NCI-H2196 treated with DMSO at 0.1 percent for 48 hours (cell line): Measurements from ENCODE around the gene CEP83.

Experiments used
- DNase-seq: peaks from one replicate; lab custom pipeline; 2025; ENCODE audit not compliant: unreplicated experiment; lab: John Stamatoyannopoulos, UW

Gene CEP83

DNA sequence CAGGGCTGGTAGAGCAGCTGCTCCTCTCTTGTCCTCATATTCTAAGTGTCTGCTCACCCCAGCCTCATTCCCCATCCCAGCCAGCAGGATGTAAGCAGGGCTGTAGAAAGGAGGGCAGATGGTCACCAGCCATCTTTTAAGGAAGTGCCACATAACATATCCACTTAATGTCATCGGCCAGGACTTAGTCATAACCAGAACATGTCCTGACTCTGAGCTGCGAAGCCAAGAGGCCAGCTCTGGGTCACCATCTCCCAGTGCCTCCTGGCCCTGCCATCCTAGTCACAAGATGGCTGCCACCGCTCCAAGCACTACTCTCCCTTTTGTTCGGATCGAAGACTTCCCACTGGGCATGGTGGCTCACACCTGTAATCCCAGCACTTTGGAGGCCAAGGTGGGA lies 187.4 kb downstream of the CEP83 start:
- DNase-seq, result no peak

DNA sequence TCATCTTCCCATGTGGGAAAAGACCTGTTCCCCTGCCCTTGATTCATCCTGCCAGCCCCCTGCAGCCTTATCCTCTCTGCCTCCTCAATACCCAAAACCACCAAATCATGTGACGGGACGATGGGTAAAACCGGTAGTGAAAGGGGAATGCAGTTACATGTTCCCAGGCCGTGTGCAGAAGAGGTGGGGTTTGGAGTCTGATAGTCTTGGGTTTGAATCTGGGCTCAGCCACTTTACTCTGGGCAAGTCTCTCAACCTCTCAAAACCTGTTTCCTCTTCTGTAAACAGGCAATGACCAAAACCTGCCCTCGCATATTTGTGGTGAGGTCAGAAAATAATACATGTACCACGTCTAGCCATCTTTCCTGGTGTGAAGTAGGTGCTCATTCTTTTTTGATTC lies 188.3 kb downstream of the CEP83 start:
- no peak for DNase-seq

DNA sequence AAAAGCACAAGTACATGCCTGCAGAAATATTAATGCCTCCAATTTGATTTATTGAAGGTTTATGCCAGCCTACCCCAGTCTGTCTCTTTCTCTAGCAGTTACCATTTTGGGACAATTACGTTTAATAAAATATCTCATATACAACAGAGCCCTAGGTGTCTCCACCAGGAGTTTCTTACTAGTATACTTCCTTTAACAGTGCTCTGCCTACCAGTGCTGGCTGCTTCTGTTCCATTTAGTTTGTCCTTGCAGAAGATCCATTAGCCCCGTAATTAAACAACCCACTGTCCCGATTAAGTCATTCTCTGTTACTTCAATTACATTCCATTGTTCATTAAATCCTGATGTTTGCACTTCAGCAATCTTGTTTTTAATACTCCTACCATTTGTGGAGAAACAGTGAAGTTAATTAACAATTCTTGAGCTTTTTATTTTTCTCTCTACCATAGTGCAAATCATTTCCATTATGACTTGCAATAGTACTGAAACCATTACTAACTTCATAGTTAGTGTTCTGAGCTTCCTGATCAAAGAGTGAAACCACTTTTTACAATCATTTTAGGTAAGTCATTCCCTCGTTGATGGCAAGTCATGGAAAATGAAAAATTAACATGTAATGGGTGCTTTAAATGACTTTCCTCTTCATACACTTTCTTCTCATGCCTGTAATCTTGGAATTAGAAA lies 190.2 kb downstream of the CEP83 start:
- no peak for DNase-seq

DNA sequence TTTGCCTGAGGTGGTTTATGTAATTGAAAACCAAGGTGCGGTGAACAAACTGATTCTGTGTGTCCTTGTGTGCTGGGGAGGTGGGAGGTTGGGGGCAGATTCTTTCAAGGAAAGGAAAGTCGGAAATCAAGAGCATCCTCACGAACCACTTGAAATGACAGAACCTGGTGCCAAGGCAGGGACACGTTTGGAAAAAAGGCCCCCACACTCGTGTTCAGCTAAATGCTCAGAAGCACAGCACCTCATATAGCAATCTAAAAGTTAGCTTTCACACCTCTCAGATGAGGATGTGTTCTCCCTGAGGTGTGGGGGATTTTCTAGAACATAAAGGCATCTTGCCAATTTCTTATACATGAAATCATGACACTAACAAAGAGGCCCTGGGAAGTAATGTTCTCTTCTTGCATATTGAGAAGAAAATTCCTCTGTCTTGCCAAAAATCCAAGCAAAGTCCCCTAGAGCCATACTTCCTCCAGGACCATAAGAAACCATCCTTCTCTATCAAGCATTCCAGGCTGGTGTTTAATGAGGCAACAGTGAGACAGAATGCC lies 191.7 kb downstream of the CEP83 start:
- DNase-seq, result no peak

DNA sequence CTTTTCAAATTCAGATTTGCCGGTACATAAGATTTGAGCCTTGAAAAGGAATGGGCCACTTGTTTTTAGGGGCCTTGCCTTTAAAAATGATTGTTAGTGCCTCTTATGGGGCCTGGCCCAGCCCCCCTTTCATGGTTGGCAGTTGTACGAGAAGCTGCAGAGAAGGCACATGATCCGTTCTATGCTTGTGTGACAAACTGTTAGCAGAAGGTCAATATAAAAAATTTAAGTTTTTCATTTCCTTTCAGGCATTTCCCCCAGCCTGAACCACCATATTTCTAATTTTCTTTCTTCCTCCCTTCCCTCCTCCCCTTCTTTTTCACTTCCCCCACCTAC lies 192.2 kb downstream of the CEP83 start:
- DNase-seq, result no peak

DNA sequence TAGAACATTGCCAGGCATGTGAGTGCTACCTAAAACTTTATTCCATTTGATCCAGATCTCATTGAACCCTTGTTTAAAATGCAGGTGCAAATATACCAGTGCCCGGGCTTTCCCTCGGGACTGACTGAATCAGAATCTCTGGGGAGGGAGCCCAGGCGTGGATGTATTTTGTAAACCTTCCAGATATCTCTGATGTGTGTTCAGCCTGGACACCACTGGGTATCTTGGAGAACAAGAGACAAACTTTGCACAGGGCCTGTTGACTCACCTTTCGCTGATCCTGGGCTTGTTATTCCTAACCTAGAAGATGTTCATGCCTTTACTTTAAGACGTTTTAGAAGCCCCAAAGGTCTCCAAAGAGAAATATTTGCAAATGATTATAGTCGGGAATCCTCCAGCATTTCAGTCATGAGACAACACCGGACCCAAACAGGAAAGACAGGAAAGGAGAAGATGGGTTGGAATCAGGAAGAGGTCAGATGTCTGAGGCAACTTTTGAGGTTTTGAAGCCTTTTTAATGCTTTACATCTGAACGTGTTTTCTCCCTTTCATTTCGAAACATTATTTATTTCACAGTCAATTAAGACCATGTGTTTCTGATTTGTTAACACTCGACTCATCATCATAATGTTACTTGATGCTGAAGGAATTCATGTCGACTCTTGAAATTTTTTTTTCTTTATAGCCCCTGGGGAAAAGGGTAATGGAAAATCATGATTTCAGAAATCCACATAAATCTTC lies 192.7 kb downstream of the CEP83 start:
- DNase-seq, result no peak

DNA sequence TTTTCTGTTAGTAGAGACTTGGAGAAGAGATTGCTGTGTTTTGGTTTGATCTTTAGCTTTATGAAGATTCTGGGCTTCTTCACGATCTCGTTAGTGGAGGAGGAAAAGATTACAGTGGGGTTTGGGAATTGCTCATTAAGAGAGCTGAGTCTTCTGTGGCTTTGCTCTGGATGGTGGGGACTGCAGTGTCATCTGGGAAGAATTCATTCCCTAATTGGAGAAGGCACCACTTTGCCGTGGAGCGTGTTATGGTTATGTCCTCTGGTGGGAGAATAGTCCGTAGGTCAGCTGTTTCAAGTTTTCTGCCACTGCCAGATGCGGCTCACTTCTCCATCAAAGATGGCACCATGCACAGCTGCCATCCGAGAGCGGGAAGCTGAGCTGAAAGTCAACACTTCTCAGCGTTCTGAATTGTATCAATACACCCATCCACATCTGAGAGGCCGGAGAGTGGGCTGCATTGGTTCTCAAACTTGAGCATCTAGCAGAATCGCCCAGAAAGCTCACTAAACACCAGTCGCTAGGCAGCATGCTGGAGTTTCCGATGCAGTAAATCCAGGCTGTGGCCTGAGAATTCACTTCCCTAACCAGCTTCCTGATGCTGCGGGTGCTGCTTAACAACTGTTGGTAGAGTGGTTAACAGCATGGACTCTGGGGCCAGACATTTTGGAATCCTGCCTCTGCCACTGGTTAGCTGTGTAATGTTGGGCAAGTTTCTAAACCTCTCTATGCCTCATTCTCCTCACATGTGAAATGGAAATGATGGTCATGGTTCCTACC lies 193.5 kb downstream of the CEP83 start:
- DNase-seq, result no peak

DNA sequence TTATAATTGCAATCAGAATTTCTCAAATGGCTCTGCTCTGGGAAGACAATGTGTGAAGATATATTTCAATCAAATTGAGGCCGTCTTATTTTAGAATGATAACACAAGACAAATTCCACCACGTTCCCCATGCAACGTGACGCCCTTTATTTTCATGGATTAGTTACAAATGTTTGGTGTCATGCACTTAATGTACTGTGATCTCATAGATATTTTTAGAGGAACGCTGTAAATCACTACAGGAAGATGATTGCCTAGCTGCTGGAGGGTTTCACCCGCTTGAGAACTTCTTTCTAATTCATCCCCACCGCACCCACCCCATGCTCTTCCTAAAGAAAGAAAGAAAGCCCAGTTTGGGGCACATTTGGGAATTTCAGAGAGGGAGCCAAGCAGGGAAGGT lies 194.1 kb downstream of the CEP83 start:
- no peak for DNase-seq

DNA sequence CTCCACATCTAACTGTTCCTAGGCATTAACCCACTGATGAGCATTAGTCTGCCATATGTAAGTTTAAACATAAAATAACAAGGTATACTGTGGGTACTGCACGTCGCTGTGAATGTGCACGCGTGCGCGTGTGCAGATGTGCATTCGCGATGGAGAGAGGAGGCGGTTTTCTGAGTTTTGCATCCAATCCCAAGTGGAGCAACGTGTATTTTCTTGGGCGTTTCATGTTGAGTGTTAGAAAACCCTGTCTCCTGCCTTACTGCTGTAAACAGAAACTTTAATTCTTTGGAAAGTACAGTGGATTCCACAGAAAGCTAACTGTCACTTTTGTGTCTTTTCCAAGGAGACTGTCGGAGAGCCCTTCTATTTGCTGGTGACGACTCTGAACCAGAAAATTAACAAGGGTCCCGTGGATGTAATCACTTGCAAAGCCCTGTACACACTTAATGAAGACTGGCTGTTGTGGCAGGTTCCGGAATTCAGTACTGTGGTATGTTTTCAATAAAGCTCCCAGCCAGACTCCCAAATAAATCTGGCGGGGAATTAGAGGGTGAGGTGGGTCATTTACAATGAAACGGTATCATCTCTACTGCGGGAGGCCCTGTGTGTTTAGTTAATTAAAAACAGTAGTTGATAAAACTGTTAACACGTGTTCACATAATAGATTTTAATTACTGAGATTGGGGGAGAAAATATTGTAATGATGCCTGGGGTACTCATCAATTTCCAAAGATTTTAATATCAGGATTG lies 194.8 kb downstream of the CEP83 start:
- no peak for DNase-seq

DNA sequence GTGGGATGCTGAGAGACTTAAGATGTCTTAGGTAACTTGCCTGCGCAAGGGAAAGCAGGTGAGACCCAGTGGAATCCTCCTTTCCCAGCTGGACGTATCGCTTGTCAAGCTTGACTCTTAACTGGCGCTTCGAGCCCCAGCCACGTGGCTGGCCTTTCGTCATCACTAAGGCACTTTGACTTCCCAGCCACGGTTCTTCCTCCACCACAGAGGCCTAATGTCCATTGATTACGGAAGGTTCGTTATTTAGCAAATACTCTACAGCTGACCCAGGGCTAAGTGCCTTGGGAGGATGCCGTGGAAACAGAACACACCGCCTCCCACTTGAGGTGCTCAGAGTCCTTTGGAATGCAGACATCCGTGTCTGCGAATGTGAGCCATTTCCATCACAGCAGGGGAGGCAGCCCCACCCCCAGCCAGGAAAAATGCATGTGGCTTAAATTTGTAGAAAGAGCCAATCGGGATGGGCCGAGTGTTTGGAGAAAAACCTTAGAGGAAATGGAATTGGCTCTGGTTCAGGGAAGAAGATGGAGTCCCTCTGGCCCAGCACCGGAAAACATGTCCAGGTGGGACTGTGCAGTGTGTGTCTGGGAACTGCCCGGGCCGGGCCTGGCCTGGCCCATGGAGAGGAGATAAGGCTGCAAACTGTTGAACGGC lies 195.6 kb downstream of the CEP83 start:
- DNase-seq, result no peak

DNA sequence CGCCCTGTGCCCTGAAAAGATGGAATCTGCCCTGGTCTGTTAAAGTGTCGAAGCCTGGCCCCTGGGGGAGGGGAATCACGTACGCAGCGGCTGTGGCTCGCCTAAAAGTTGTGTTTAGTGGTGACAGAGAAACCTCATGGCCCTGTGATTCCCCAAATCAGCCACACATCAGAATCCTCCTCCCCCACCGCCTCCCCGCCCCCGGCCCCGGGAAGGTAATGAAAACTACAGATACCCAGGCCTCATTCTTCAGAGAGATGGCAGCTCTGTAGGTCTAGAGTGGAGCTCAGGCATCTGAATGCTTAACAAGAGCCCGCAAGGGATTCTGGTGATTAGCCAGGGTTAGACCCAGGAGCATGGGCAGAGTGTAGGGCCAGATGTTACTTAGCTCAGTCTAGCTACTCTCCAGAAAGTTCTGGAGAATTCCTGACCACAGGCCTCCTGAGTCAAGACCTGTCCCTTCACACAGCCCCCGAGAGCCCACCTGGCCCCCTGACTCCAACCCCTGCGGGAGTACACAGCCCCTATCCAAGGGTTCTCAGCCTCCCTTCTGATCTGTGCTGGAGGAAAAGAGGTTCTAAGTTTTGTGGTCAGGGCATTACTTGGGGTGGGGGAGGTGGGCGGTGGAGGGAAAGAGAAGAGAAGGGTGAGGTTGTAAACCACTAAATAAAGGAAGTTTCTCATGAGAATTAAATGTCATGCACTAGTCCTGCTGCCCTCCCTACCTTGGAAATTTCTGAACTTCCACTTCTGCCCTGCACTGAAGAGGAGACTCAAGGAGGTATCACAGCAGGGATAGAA lies 196.5 kb downstream of the CEP83 start:
- no peak for DNase-seq

DNA sequence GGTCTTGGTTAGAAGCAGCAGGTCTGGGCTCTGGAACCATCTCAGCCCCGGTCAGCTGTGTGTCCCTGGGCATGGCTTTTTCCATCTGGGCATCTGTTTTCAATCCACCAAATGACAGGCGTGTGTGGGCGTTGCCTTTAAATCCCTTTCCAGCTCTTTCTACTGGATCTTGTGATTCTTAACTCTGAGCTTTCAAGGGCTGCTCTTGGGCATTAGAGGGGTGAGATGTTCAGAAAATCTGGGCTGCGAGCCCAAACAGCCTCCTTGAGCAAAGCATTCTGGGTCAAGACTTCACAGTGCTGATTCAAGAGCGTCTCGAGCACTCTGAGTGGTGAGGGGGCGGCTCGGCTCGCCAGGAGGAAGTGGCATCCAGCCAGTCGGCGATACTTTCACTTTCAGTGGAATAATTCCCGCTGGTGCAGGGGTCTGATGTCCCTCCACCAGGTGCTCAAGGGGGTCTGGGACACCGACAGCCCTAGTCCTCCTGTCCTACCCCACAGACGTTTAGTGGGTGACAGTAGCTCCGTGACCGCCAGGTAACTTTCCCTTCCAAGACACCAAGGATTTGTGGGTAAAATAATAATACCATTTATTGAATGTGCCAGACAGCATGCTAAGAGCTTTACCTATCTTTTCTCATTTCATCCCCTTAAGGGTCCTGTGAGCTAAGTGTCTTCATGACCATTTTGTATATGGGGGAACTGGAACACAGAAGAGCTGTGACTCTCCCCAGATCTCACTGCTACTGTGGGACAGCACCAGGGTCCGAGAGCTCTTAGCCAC lies 197.2 kb downstream of the CEP83 start:
- peak; percentile 40 for DNase-seq

DNA sequence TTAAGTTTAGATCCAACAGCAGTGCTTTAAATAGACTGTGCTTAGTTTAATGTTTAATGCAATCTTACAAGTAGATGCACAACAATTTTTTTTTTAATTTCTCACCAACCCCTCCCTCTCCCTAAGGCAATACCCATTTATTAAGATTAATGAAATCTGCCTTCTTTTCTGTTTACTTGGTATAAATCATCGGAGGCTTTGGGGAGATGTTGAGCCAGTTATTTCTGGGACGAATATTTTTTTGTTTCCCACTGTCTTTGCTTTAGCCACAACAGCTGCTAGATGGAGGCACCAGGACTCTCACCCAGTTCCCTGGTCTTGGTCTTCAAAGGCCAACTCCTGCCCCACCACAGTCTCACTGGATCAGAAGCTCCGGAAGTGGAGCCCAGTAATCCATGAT lies 197.9 kb downstream of the CEP83 start:
- no peak for DNase-seq

DNA sequence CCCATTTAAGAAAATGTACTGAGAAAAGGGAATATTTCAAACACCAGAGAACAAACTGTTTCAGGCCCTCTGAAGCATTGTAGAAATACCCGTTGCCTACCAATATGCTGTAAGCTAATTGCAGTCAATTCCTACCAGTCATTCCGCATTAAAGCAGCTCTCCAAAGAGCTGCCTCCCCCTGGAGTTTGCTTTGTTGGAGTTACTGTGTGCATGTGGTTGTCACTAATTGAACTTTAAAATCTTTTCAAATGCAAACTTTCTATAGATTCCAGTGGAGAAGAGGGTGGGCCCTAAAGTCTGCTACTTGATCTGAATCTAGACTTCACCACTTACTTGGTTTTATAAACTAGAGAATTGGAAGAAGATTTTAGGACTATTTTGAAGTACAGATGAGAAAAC lies 198.5 kb downstream of the CEP83 start:
- no peak for DNase-seq

DNA sequence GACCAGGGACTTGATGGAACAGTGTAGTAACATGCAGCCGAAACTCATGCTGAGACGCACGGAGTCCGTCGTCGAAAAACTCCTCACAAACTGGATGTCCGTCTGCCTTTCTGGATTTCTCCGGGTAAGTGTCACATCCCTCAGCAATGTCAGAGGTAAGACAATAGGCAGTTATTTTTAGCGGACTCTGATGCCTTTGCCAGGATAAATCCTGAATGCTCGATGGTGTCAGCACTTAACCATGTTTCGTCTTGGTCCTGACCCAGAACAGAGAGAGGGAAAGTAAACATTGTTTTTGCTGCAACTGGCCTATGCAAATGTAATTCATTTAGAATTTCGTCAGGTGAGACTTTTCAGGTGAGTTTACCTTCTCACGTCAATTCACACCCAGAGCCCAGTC lies 198.9 kb downstream of the CEP83 start:
- DNase-seq, result no peak

DNA sequence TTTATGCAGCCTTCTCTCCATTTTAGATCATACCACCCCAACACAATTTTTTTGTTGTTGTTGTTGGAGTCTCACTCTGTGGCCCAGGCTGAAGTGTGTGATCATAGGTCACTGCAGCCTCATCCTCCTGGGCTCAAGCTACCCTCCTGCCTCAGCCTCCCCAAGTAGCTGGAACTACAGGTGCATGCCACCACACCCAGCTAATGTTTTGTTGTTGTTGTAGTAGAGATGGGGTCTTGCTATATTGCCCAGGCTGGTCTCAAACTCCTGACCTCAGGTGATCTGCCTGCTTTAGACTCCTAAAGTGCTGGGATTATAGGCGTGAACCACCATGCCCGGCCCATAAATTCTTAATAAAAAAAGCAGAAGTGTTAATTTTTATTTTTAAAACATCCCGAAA lies 199.7 kb downstream of the CEP83 start:
- no peak for DNase-seq

DNA sequence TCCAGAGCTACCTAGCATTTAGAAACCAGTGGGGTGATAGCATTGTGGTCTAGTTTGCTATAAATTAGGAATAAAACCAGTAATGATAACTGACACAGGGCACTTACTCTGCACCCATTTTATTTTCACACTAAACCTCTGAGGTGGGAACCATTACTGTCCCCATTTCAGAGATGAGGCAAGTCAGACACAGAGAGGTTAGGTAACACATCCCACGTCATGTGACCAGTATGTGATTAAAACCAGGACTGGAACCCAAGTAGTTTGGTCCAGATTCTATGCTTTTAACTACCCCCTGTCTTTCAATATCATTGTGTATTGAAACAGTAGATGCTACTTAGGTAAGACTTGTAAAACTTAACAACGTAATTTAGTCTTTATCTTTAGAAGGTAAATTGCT lies 201.1 kb downstream of the CEP83 start:
- no peak for DNase-seq
